NCI-H1105 treated with DMSO at 0.1 percent for 48 hours (cell line): ENCODE measurements around the gene SLC25A1.

Source experiments
- DNase-seq: peaks from one replicate; lab custom pipeline; 2025; lab: John Stamatoyannopoulos, UW

Gene SLC25A1

GRCh38 chr22:19137384-19138216, 40.9 kb downstream of the SLC25A1 start:
- no peak for DNase-seq

GRCh38 chr22:19136915-19137314, 41.6 kb downstream of the SLC25A1 start:
- no peak for DNase-seq

- DNase-seq: no peak
Observed at GRCh38 chr22:19134874-19135273, 43.7 kb downstream of the SLC25A1 start.

DNA sequence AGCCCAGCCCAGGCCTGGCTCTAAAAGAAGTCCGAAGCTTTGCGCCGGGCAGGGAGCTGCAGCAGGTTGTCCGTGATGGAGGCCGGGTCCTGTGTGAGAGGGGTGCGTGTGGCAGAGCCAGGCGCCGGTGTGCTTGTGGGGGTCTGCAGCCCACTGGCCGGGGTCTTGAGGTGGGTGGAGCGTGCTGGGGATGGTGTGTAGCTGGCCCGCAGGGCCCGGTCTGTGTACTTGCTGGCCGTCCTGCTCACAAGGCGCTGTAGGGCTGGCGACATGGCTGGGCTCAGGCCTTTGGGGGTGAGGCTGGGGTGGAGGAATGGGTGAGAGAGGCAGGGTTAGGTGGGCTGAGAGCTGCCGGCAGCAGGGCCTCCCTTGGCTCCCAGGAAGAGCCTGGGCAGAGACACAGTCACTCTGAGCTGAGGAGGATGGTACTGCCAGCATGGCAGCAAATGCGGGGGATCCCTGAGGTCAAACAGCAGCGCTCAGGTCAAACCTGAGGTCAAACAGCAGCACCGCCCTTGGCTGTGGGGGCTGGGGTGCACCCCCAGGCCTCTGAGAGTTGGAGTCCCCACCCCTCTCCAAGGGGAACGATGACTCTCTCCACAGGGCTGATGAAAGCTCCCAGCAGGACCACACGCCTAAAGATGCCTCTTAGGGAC, 44.2 kb downstream of the SLC25A1 start:
- no peak for DNase-seq

GRCh38 chr22:19133561-19133960, 45.0 kb downstream of the SLC25A1 start:
- DNase-seq: no peak

- no peak for DNase-seq
Observed at GRCh38 chr22:19132693-19133400, 45.7 kb downstream of the SLC25A1 start.

- DNase-seq: no peak
Observed at GRCh38 chr22:19132153-19132552, 46.4 kb downstream of the SLC25A1 start.

DNA sequence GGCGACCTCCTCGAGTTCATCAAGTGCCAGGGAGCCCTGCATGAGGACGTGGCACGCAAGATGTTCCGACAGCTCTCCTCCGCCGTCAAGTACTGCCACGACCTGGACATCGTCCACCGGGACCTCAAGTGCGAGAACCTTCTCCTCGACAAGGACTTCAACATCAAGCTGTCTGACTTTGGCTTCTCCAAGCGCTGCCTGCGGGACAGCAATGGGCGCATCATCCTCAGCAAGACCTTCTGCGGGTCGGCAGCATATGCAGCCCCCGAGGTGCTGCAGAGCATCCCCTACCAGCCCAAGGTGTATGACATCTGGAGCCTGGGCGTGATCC, 46.9 kb downstream of the SLC25A1 start:
- no peak for DNase-seq

DNA sequence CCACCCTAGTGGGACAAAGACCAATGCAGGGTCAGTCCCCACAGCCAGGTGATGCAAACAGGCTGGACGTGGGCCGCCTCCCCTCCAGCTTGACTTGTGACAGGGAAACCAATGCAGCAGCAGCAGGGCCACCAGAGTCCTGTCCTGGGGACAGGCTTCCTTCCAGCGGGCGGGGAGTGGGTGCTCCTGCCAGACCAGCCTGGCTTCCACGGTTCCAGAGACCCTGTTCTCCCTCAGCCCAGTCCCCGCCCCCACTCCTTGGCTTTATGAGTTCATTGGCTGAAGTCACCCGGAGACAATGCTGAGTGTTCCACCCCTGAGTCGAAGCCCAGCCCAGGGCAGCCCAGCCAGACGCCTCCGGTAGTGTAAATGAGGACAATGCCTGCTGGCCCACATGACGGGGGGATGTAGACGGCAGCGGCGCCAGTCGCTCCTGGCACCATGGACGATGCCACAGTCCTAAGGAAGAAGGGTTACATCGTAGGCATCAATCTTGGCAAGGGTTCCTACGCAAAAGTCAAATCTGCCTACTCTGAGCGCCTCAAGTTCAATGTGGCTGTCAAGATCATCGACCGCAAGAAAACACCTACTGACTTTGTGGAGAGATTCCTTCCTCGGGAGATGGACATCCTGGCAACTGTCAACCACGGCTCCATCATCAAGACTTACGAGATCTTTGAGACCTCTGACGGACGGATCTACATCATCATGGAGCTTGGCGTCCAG, 47.4 kb downstream of the SLC25A1 start, which contains the start of gene TSSK2:
TSS of gene TSSK2 (plus strand) at position 350 of the 726 bp plus-strand sequence. CDS start at position 442, 92 bp downstream.
- DNase-seq: no peak

DNA sequence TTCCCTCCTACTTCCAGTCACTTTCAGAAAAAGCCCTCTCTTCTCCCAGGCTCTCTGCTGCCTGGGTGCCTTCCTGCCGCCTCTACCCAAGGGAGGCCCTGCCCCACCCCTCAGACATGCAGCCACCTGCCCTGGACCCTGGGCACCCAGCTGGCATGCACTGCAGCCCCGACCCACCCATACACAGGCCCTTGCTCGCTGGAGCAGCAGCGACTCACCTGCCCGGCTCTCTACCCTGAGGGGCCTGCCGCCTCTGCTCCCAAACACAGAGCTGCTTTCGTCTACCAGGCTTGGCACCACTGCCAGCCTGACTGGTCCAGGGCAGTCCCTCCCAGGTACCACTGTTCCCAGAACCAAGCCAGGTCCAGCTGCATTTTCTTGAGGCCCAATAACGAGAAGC, 48.7 kb downstream of the SLC25A1 start:
- peak; percentile 23 for DNase-seq

GRCh38 chr22:19128946-19129727, 49.4 kb downstream of the SLC25A1 start:
- no peak for DNase-seq

DNA sequence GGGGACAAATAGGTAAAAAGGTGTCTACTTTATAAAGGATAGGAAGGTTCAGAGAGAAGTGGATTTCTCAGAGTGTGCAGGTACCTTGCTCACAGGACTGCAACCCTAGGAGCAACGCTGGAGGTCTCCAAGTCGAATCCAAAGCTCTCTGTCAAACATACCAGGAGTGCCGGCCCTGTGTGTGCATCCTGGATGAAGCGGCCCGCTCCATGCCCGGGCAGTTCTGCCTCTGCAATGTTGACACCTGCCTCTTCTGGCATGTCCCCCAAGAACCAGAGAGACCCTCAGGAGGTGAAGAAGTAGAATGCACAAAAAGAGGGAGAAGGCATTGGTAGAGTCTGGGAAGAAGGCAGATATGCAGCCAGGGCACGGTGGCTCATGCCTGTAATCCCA, 50.5 kb downstream of the SLC25A1 start:
- no peak for DNase-seq

DNA sequence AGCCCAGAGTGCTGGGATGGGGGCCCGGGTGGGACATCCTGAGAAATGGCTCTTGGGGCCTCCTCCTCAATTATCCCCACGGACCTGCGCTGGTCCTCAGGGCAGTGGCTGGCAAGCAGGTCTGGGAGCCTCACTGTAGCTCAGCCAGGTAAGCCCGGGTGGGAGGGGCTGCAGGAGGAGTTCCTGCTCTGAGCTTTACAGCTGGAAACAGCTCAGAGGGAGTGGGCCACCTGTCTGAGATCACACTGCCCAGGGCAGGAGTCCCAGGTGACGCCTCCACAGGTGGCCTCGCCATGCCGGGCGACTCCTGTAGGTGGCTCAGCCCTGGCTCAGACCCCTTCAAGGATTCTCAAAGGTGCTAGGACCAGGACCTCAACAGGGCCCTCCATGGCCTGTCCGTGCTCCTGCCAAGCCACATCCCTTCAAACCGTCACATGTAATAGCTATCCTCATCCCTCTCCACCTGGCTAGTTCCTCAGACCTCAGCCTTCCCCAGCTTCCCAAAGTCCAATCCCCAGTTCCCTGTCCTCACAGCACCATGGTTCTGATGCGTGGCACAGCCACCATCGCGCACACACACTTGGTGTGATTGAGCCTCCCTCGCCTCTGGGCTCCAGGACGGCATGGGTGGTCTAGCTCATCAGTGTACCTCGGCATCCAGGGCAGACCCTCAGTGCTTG, 51.1 kb downstream of the SLC25A1 start:
- no peak for DNase-seq

- no peak for DNase-seq
Observed at GRCh38 chr22:19126309-19127273, 51.9 kb downstream of the SLC25A1 start.
